GM18526 (cell line): ENCODE data around the gene MROH8.
A peak's percentile ranks its signal among the peaks of the same experiment; 100 is the strongest.

Source experiments
- POLR2A ChIP-seq: IDR thresholded peaks from 3 replicates; pipeline ENCODE4 v1.6.1; 2011; ENCODE audit not compliant: insufficient read length; ENCODE audit errors: extremely low read depth

The MROH8 gene

DNA sequence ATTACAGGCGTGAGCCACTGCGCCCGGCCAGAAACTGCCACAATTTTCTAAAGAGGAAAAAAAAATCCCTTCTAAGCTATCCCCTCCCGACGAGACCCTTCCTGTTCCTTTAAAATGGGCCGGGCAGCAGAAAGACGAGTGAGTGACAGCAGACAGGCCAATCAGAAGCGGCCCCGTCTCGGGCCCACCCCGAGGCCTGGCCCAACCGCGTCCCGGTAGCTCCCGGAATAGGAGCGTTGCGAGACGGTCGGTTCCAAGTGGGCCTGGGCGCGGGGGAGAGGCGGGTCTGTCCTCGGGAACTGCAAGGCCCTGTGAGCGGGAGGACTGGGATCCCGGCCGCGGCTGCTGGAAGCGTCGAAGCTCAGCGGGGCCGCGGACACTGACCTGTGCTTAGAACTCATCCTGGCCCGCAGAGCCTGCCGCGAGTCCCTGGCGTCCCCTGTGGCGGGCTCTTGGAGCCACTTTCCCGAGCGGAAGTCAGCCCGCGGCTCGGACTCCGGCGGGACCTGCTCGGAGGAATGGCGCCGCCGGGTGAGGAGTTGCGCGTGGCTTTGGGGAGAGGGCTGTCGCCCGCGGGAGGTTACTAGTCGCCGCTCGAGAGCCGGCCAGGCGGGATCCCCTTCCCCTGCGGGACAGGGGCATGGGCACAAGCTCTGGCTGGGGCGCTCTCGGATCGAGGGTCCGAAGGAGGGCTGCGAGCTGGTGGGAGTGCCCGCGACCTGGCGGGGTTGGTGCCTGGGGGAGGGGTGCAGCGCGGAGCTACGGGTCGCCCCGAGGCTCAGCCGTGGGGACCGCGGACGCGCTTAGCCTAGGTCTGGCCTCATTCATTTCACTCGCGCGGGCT is at the start of gene MROH8, which contains the start of gene RPN2:
MROH8 (minus strand) TSS at position 710 of the 844 bp plus-strand sequence.
RPN2 (plus strand) TSS at position 492 of the 844 bp plus-strand sequence; CDS start at position 519, 27 bp downstream.
- peak; percentile 69 for TF ChIP-seq POLR2A

DNA sequence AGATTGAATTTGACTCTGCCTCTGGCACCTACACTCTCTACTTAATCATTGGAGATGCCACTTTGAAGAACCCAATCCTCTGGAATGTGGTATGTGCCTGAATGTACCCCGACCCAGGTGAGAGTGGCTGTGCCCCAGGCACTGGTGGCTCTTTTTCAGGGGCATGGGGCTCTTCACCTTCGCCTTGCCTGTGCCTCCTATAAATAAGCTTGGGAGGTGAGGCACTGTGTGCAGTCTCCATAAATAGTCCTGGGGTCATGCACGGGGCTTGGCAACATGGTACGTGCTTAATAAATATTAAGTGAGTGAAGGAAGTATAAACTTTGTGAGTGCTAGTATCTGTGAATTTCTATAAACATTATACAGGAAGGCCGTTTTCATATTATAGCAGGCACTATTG is 49.3 kb upstream of the MROH8 start:
- no peak for TF ChIP-seq POLR2A

DNA sequence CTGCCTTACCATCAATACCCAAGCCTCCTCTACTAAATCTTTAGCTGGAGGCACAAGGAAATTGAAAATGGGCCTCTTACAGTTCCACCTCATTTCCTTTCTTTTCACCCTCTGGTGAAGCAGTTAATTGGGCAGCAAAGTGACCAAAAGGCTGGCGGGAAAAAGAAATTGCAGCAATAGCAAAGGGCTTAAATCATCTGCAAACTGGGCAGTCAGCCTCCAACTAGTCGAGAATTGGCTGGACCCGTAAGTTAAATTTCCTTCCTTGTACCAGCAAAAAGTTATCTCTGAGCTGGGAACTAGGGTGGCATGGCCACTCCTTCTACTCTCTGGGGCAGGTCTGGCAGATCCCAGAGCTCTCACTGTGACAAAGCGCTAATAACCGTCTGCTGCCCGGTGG is 48.7 kb upstream of the MROH8 start:
- no peak for TF ChIP-seq POLR2A

DNA sequence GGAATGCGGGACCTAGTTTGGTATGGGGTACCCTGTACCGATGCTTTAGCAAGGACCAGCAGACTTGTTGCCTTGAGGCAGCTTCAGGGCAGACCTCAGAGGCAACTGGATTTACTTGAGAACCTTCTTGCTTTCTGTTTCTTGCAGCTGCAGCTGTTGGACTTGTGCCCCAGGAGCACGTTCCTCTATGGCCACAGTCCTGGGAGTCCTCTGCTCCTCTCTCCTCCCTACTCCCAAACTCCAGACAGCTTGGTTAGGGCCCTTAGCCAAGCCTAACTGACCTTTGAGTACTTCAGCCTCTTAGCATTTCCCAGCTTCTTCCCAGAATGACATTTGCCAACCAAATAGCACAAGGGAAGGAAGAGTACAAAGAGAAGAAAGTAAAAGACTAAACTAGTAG is 47.5 kb upstream of the MROH8 start:
- no peak for TF ChIP-seq POLR2A

DNA sequence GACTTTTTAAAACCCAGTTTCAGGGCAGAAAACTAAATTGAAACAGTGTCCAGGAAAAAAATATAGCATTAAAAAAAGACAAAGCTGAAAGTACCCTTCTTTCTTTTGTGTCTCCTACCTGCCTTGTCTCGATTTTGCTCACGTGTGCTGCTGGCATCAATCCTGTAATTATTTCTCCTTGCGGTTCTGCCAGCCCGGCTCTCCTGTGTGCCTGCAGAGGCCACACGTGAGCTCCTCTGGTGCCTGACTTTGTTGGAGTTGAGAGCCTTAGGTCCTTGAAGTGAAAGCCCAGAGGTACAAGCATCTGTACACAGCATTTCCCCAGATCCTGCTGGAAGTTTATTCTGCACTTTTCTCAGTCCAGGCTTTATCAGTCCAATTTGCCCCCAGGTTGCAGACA is 45.8 kb upstream of the MROH8 start:
- TF ChIP-seq POLR2A: no peak

DNA sequence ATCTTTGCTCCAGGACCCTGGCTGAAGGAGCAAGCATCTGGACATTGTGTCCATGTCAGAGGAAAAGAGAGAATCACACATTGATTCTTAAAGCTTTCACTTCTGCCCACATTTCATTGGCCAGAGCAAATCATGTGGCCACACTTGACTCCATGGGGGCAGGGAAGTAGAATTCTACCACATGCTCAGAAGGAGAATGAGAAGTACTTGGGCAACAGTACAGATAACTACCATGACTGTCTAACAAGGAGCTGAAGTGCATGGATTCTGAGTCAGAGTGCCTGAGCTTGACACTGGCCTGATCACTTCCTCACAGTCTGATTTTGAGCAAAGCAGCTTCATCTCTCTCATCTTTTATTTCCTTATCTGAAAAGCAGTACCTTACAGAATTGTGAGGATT is 43.7 kb upstream of the MROH8 start:
- TF ChIP-seq POLR2A: no peak

DNA sequence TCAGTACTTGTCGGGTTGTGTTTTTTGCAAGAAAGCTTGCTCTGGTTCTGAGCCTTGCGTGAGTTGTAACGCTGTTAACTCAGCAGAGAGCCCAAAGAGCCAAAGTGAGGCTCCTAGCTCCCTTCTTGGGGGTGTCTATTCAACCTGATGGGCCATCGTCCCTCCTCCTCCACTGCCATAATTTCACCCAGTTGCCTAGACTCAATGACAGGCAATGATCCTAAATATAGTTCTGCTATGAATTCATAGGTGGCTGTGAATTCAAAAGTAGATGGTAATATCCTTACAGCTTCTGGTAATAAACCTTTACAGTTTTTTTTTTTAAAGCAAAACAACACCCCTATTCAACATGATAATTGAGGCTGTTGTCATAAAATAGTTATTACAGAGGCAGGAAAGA is 42.7 kb upstream of the MROH8 start:
- no peak for TF ChIP-seq POLR2A

DNA sequence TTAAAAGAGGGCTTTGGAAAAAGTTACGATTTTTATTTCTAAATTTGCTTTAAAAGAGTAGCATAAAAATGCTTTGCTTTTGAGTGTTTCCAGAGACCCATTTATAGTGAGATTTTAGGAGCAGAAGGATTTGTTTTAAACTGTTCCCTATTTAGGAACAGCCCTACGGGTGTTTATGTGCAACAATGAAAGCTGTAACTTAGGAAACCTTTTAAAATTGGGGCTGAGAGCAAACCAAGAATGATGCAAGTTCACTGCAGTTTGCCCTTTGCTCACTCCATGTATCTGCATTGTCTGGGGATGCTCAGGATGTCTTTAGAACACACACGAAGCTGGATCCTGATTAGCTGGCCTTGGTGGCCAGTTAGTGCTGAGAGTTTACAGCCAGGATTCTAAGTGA is 41.4 kb upstream of the MROH8 start:
- no peak for TF ChIP-seq POLR2A

DNA sequence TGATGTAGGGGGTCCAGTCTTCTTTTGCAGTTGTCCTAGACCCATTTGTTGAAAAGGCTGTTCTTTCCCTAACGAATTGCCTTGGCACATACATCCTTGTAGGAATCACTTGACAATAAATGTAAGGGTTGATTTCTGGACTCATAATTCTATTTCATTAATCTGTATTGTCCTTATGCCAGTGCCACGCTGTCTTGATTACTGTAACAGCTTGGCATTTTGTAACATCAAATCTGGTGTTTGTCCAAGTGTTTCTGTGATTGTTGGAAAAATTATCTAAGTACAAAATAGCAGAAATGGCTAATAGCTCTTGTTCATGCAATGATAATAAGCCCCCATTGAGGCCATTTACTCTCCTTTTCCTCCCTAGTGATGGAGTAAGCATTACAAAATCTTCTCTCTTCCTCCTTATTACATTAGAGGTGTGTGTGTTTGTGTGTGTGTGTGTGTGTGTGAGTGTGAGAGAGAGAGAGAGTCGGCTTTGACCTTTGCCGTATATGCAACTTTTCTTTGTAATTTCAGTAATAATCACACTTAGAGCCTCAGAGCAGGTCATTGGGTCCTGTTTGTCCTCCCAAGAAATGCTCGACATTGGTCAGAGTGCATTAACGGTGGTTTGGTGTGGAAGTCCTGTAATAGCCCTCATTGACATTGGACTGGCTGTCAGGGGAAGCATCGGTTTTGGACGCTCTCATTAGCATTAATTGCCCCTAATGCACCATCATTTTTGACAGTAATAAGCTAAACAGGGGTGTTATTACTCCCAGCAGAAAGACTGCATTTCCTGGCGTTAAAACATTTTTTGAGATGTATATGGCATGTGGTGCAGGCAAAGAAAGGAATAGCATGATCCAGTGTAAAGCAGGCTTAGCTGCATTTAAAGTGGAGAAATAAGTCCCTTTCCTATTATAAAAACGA is 40.7 kb upstream of the MROH8 start:
- TF ChIP-seq POLR2A: no peak

DNA sequence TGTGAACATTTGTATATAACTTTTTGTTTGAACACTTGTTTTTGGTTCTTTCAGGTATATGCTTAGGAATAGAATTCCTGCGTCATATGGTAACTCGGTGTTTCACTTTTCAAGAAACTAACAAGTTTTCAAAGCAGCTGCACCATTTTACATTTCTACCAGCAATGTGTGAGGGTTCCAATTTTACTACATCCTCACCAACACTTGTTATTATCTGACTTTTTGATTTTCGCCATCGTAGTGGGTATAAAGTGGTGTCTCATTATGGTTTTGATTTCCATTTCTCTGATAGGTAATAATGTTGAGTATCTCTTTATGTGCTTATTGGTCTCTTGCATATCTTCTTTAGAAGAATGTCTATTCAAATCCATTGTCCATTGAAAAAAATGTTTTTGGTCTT is 39.6 kb upstream of the MROH8 start:
- no peak for TF ChIP-seq POLR2A

DNA sequence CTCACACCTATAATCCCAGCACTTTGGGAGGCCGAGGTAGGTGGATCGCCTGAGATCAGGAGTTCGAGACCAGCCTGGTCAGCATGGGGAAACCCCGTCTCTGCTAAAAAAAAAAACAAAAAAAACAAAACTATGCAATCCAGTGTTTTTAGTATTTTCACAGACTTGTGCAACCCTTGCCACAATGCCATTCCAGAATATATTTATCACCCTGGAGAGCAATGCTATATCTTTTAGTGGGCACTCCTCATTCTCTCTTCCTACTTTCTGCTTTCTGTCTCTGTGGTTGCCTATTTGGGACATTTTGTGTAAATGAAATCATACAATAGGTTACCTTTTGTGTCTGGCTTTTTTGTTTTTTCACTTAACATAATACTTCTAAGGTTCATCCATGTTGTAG is 39.1 kb upstream of the MROH8 start:
- TF ChIP-seq POLR2A: no peak

DNA sequence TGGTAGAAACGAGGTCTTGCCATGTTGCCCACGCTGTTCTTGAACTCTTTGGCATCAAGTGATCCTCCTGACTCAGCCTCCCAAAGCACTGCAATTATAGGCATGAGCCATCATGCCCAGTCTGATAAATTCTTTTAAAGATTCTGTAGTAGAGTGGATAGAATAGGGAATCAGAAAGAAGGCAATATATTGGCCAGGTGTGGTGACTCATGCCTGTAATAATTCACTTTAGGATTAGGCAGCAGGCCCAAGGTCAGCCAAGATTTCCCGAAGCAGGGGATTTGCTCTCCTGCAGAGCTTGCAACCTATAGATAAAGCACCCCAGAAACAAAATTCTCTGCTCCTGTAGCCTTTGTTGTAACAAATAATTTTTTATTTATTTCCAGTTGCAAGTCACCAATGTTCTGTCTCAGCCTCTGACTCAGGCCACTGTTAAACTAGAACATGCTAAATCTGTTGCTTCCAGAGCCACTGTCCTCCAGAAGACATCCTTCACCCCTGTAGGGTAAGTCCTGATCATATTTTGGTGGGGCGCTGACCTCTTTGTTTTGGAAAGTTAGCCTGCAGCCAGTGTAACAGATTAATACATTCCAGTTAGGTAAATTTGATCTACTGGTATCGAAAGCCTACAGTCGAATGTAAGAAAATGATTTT is 30.4 kb upstream of the MROH8 start:
- no peak for TF ChIP-seq POLR2A

DNA sequence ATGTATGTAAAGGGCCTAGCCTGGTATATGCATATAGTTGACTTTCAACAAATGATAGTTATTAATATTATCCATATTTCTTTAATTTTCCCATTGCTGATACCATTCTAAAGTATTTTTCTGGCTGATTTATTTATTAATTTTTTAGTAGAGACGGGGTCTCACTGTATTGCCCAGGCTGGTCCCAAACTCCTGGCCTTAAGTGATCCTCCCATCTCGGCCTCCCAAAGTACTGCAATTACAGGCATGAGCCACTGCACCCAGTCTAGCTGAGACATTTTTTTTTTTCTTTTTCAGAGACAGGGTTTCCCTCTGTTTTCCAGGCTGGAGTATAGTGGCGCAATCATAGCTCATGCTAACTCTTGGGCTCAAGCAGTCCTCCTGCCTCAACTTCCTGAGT is 29.8 kb upstream of the MROH8 start:
- no peak for TF ChIP-seq POLR2A

DNA sequence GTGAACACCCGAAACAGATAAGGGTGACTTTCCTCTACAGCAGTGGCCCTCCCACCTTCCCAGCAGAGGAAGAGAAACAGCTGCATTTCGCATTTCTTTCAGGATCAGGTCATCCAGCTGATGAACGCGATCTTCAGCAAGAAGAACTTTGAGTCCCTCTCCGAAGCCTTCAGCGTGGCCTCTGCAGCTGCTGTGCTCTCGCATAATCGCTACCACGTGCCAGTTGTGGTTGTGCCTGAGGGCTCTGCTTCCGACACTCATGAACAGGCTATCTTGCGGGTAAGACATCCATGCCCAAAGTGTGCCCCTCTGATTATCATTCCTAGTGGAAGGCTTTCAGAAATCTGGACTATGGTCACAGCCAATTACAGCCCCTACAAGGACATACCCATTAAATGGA is 27.8 kb upstream of the MROH8 start:
- TF ChIP-seq POLR2A: no peak

DNA sequence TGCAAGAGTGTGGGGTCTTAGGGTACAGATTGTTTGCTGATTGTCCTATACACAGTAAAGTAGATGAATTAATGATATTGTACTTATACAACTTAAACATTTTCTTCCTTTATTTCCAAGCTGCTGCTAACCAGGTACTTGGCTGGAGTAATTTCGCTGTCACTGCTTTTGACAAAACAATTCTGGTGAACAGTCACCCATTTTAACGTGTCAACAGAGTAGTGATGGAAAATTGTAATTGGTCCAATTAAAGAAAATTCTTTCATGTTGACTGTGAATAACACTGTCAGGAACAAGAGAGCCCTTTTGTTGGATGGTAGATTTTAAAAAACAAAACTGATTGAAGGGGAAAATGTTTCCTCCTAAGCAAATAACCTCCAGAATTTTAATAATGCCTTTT is 26.4 kb upstream of the MROH8 start:
- TF ChIP-seq POLR2A: no peak

DNA sequence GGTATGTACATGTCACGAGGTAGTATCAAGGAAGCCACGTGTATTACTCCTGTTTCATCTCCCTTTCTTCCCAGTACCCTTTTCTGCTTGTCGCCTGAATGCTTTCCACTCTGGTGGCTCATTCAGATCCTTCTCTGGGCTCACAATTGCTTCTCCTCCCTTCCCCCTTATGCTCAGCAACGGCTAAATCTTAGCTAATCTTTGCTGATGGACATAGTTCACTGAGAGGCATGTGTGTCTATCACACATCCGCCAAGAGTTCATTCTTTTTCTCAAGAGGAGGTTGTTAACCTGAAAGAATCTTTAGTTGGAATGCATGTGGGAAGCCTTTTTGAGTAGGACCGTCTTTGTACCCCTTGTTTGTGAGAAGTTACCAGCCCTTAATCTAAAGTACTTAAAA is 25.8 kb upstream of the MROH8 start:
- TF ChIP-seq POLR2A: no peak

DNA sequence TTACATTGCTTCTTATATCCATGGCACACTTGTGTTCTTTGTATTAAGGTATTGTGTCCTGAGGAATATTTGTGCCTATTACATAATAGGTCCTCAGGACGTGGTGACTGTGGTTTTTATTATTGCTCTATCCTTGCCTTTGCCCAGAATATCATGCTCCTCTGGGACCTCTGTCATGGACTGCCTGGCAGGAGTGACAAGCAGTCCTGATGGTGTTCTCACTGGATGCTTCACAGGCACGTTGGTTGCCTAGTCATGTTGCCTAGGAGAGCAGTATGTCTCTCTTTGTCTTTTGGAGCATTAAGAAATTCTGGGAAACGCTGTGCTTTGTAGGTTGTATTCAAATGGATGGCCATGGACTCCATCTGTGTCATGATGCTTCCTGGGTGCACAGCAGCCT is 24.7 kb upstream of the MROH8 start:
- no peak for TF ChIP-seq POLR2A
